ENCODE results near the gene MASP1.

- TF ChIP-seq CTCF (conservative IDR thresholded peaks at IDR 0.05; ENCODE audit: low read length) (no peak), EZH2phosphoT487 (IDR thresholded peaks at IDR 0.05; ENCODE audit: borderline replicate concordance, low read depth, low read length) (no peak)
These were observed 10.9 kb downstream of the MASP1 start for GRCh38 chr3:187280644-187281043.

All from OCI-LY7 (cell line).